Measurements from ENCODE around the gene FADS1.

- TF ChIP-seq CTCF (IDR thresholded peaks at IDR 0.05) (no peak), POLR2A (IDR thresholded peaks at IDR 0.05) (no peak)
Measured at GRCh38 chr11:61795459-61795858, 21.3 kb downstream of the FADS1 start.

Measured in Peyer's patch (tissue), 4 donors.